K562 (cell line): ENCODE measurements around the gene SPNS2. TPM values are rescaled to one million over a fixed set of nuclear protein-coding genes. Genes with fewer than 3 reads are reported as not detected.

Experiments used
- ATAC-seq: fragments of 200-7000 bp; cut with Tn5 transposase; 3 replicates; pipeline ENCODE4 v1.9.1; 2020; ENCODE audit warnings: moderate library complexity
- BruUV-seq: library from RNA; stranded (reverse); fragments of 400-500 nt; replicated peaks from 2 replicates; lab custom pipeline; 2021; lab: Mats Ljungman, UMichigan
- CTCF ChIA-PET: fragments of 300-600 bp; formaldehyde crosslinking; extraction: SDS; loops from one replicate; lab custom pipeline; 2021; ENCODE audit warnings: low intra/inter-chr PET ratio; lab: Yijun Ruan, JAX
- POLR2A ChIA-PET: fragments of 300-600, 350-650 bp; sonication (Branson Sonifier 250); formaldehyde crosslinking; extraction: SDS; loops from one replicate; lab custom pipeline; 2021; ENCODE audit warnings: antibody characterized with exemption, inconsistent platforms; lab: Yijun Ruan, JAX
- DNase-seq, 4 experiments: peaks; one replicate each; pipeline versions ENCODE4 v3.0.0 to v3.0.0-alpha.2; 2011 to 2018; ENCODE audit warnings: low spot score in 3 of 4, mixed read lengths in 3 of 4; ENCODE audit errors: extremely low read depth in 1 of 4
- FAIRE-seq: peaks from 2 replicates; lab custom pipeline; 2011; peaks lifted over from hg19 to GRCh38; lab: Jason Lieb, UNC
- H2AFZ ChIP-seq: 2 replicates; pipeline ENCODE4 v1.6.0; 2011; ENCODE audit warnings: low read depth, low read length, control low read depth, inconsistent platforms
- H3K27ac ChIP-seq: fragments of 200-600 bp; 3 replicates; pipeline ENCODE4 v1.8.0; 2011; ENCODE audit warnings: low read depth, mild to moderate bottlenecking, control low read depth, inconsistent platforms, low read length, moderate library complexity, mixed read lengths; ENCODE audit errors: extremely low read depth
- H3K27me3 ChIP-seq, 2 experiments: fragments of 300-600 bp in 1 of 2; 2 replicates in 1 of 2; 3 replicates in 1 of 2; pipeline versions ENCODE4 v1.6.0 to v1.8.0; 2011; ENCODE audit warnings: inconsistent platforms in 2 of 2, low read length in 2 of 2, mild to moderate bottlenecking in 1 of 2, mixed read lengths in 1 of 2, moderate library complexity in 1 of 2; ENCODE audit not compliant: control insufficient read depth in 2 of 2, insufficient read depth in 2 of 2
- H3K36me3 ChIP-seq: fragments of 300-600 bp; 3 replicates; pipeline ENCODE4 v1.8.0; 2011; ENCODE audit warnings: mild to moderate bottlenecking, low read length, inconsistent platforms; ENCODE audit not compliant: control insufficient read depth, insufficient read depth
- H3K4me1 ChIP-seq, 2 experiments: fragments of 200-600 bp in 1 of 2; replicated peaks in 1 of 2; 2 replicates in 1 of 2; 3 replicates in 1 of 2; pipeline versions ENCODE4 v1.5.1 to v1.8.0; 2011; ENCODE audit warnings: inconsistent platforms in 2 of 2, low read length in 2 of 2, mild to moderate bottlenecking in 1 of 2, mixed read lengths in 1 of 2, moderate library complexity in 1 of 2; ENCODE audit not compliant: control insufficient read depth in 2 of 2, insufficient read depth in 2 of 2
- H3K4me2 ChIP-seq: 2 replicates; pipeline ENCODE4 v1.6.1; 2011; ENCODE audit warnings: low read length, control low read depth, inconsistent platforms, mixed read lengths; ENCODE audit not compliant: insufficient read depth
- H3K4me3 ChIP-seq: fragments of 200-600 bp; sonication (generic), shearing (Covaris generic); 2 replicates; pipeline ENCODE4 v1.5.1; 2016; ENCODE audit warnings: control low read depth, inconsistent platforms
- H3K79me2 ChIP-seq: fragments of 200-600 bp; 3 replicates; pipeline ENCODE4 v1.8.0; 2011; ENCODE audit warnings: low read length, inconsistent platforms; ENCODE audit not compliant: control insufficient read depth, insufficient read depth
- H3K9ac ChIP-seq, 2 experiments: 2 replicates each; pipeline versions ENCODE4 v1.6.0 to v1.6.1; 2011; ENCODE audit warnings: low read depth in 2 of 2, low read length in 2 of 2, control low read depth in 1 of 2, inconsistent platforms in 1 of 2, mild to moderate bottlenecking in 1 of 2, mixed read lengths in 1 of 2; ENCODE audit not compliant: insufficient read depth in 1 of 2
- H3K9me1 ChIP-seq: one replicate; pipeline ENCODE4 v1.6.0; 2011; ENCODE audit warnings: inconsistent platforms, mild to moderate bottlenecking, low read length, moderate library complexity; ENCODE audit not compliant: control insufficient read depth, insufficient read depth
- H3K9me3 ChIP-seq: replicated peaks from 2 replicates; pipeline ENCODE4 v1.5.1; 2011; ENCODE audit warnings: low read depth, low read length, inconsistent platforms; ENCODE audit not compliant: control insufficient read depth, insufficient read depth
- H4K20me1 ChIP-seq: replicated peaks from 2 replicates; pipeline ENCODE4 v1.6.1; 2011; ENCODE audit warnings: low read length, inconsistent platforms, mixed read lengths; ENCODE audit not compliant: control insufficient read depth, insufficient read depth
- BRF2 ChIP-seq: IDR thresholded peaks from 3 replicates; pipeline ENCODE4 v1.6.1; 2011; ENCODE audit warnings: borderline replicate concordance, mild to moderate bottlenecking; ENCODE audit not compliant: insufficient read length, insufficient read depth
- EGR1 ChIP-seq: fragments of 450-650 bp; conservative IDR thresholded peaks from 2 replicates; pipeline ENCODE4 v1.6.1; 2017; ENCODE audit warnings: mild to moderate bottlenecking
- FOXJ2 ChIP-seq: fragments of 200-800 bp; sonication (Bioruptor generic); IDR thresholded peaks from 2 replicates; pipeline ENCODE4 v1.6.1; 2016; ENCODE audit warnings: missing genetic modification characterization, missing compliant biosample characterization
- FOXJ3 ChIP-seq: sonication (generic); formaldehyde crosslinking; IDR thresholded peaks from 2 replicates; pipeline ENCODE4 v1.4.0; 2020; ENCODE audit warnings: mild to moderate bottlenecking, missing genetic modification reagents
- HLTF ChIP-seq: fragments of 450-650 bp; IDR thresholded peaks from 2 replicates; pipeline ENCODE4 v1.6.1; 2016
- PATZ1 ChIP-seq: fragments of 250-450 bp; sonication (Bioruptor Pico); IDR thresholded peaks from 2 replicates; pipeline ENCODE4 v1.5.0; 2020; ENCODE audit warnings: mild to moderate bottlenecking, borderline replicate concordance
- SRF ChIP-seq, 2 experiments: fragments of 250-450, 450-650 bp in 1 of 2; sonication (Bioruptor Pico) in 1 of 2; sonication (generic) in 1 of 2; formaldehyde crosslinking; IDR thresholded peaks; 2 replicates each; pipeline versions ENCODE4 v1.5.0 to v1.5.1; 2020 to 2022; ENCODE audit warnings: mild to moderate bottlenecking in 1 of 2, missing genetic modification reagents in 1 of 2
- ZKSCAN8 ChIP-seq: fragments of 200-800 bp; sonication (Bioruptor generic); IDR thresholded peaks from 2 replicates; pipeline ENCODE4 v1.6.1; 2016; ENCODE audit warnings: missing genetic modification characterization, missing compliant biosample characterization
- WGBS: fragments of 100-300 bp; shearing (Covaris generic); methylation state at CpG from one replicate; pipeline ENCODE4 v1.1.6; 2016; ENCODE audit warnings: low coverage, mixed read lengths; ENCODE audit not compliant: insufficient coverage; ENCODE audit errors: missing lambda C conversion rate; 5-methylcytosine and 5-hydroxymethylcytosine counted together
- in situ Hi-C: fragments of 300-500 bp; cut with MboI; formaldehyde crosslinking; loops from 4 replicates; pipeline ENCODE4 v1.15.0; 2018; ENCODE audit warnings: inconsistent platforms, mixed read lengths
- intact Hi-C: fragments of 100-400 bp; cut with micrococcal nuclease; formaldehyde crosslinking; loops from 2 replicates; pipeline ENCODE4 v1.14.2; 2022
- polyA plus RNA-seq, 8 experiments: library from polyadenylated mRNA; depleted of rRNA in 4 of 8; stranded (reverse) in 5 of 8; unstranded in 3 of 8; fragments of >200 nt; fragmentation: Nextera tagmentation in 2 of 8; fragmentation: Illumina TruSeq in 1 of 8; extraction: Ambion mirVana in 2 of 8; extraction: Trizol in 1 of 8; gene quantifications; 2 replicates each; pipeline versions ENCODE4 v1.2.1 to v1.2.3, GENCODE V29; 2011 to 2014; ENCODE audit warnings: inconsistent platforms in 1 of 8, missing spikeins in 1 of 8
- total RNA-seq, 7 experiments: library from RNA; depleted of rRNA in 6 of 7; stranded (reverse); fragments of >200 nt in 6 of 7; fragmentation: Illumina TruSeq in 2 of 7; extraction: Trizol in 2 of 7; gene quantifications; 2 replicates each; pipeline versions ENCODE4 v1.2.1 to v1.2.3, GENCODE V29; 2011 to 2021; ENCODE audit warnings: low replicate concordance in 1 of 7
- TF ChIP-seq, protein P1 (sequence below): fragments of 450-650 bp; formaldehyde crosslinking; IDR thresholded peaks from 2 replicates; pipeline ENCODE4 v1.4.0; 2020; ENCODE audit warnings: mild to moderate bottlenecking, moderate library complexity

SPNS2 gene
- total and polyA plus RNA-seq, 9 of the 15 experiments (the other 6 are each of a cell fraction or from before 2014, with no cell fraction given) = 0.06 TPM; not detected in 8

GRCh38 chr17:4503283-4504025 lies 4.8 kb downstream of the SPNS2 start:
- no peak overlapping the region for H3K4me3 ChIP-seq
- H3K9ac ChIP-seq = no peak overlapping the region
- H2AFZ ChIP-seq = no peak overlapping the region
- peaks cover 0 to 61% of the 10 kb centered on the region in 2 experiments; a peak in 2 of 5 replicates for H3K27me3 ChIP-seq
- H3K9me3 ChIP-seq = no peaks in the 10 kb centered on the region
- 0% methylated on average over 4 of the region's 4 CpGs for WGBS
- no peaks in the 10 kb centered on the region for H3K9me1 ChIP-seq
- FAIRE-seq (no peak), ATAC-seq (no peak), DNase-seq (no peak)
- H3K36me3 ChIP-seq = no peaks in the 10 kb centered on the region
- ChIA-PET CTCF (no interaction called here), POLR2A (interaction anchor here (1.0 to 1.1 kb wide), 2 partner anchors 35 kb away, joined by 3 read pairs; no protein-coding TSS in a partner anchor)
- intact Hi-C loops = no loop called here
- no peak for TF ChIP-seq HLTF
- H3K4me2 ChIP-seq = no peak overlapping the region
- no peaks in the 10 kb centered on the region for H3K79me2 ChIP-seq
- peaks cover 9% of the 10 kb centered on the region; the same call in 1 of the 2 replicates for H4K20me1 ChIP-seq
- BruUV-seq = no TSS peak
- H3K4me1 ChIP-seq = peaks cover 5 to 25% of the 10 kb centered on the region in 2 experiments; a peak in 4 of 5 replicates
- no peak overlapping the region for H3K27ac ChIP-seq
- in situ Hi-C loops = no loop called here

DNA sequence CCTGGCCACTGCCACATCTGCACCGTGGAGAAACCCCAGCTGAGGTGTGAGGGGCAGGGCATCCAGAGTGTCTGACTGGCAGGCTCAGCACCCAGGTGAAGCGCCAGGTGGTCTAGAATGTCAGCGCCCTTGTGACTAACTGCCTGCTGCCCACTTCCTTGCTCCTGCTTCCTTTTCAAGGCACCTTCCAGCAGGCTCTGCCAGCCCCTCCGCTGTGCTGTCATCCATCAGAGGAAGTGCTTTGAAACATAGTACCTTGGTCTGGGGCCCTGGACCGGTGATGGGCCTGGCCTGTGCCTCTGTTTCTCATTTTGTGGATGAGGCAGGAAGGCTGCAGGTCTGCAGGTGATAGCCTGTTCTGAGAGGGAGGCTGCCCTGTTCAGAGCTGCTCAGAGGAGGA lies 5.5 kb downstream of the SPNS2 start:
- no peak for FAIRE-seq
- H4K20me1 ChIP-seq = peaks cover 9% of the 10 kb centered on the region; the same call in 1 of the 2 replicates
- H3K4me1 ChIP-seq = peaks cover 5 to 20% of the 10 kb centered on the region in 2 experiments; a peak in 4 of 5 replicates
- ChIA-PET POLR2A (interaction anchor here (0.7 kb wide), 1 partner anchor 33 kb away, joined by 3 read pairs; no protein-coding TSS in a partner anchor), CTCF (no interaction called here)
- in situ Hi-C loops (no loop called here), intact Hi-C loops (no loop called here)
- no peaks in the 10 kb centered on the region for H3K36me3 ChIP-seq
- H2AFZ ChIP-seq = no peak overlapping the region
- H3K79me2 ChIP-seq = no peaks in the 10 kb centered on the region
- no peaks in the 10 kb centered on the region for H3K9me3 ChIP-seq
- H3K27ac ChIP-seq = no peak overlapping the region
- no peak overlapping the region for H3K4me3 ChIP-seq
- peaks cover 0 to 67% of the 10 kb centered on the region in 2 experiments; a peak in 2 of 5 replicates for H3K27me3 ChIP-seq
- no peak overlapping the region for H3K9ac ChIP-seq
- no TSS peak for BruUV-seq
- no peaks in the 10 kb centered on the region for H3K9me1 ChIP-seq
- H3K4me2 ChIP-seq = no peak overlapping the region
- no peak for DNase-seq
- 4% methylated on average over 4 of the region's 5 CpGs for WGBS
- no peak for ATAC-seq
- TF ChIP-seq PATZ1 = no peak
- no peak for TF ChIP-seq SRF (CRISPR knock-in tag; IDR thresholded peaks at IDR 0.05)
- no peak for TF ChIP-seq BRF2
- no peak for TF ChIP-seq HLTF
- no peak for TF ChIP-seq FOXJ3 (CRISPR knock-in tag)
- TF ChIP-seq EGR1 = no peak
- TF ChIP-seq FOXJ2 (tag) = no peak
- TF ChIP-seq, protein P1, sequence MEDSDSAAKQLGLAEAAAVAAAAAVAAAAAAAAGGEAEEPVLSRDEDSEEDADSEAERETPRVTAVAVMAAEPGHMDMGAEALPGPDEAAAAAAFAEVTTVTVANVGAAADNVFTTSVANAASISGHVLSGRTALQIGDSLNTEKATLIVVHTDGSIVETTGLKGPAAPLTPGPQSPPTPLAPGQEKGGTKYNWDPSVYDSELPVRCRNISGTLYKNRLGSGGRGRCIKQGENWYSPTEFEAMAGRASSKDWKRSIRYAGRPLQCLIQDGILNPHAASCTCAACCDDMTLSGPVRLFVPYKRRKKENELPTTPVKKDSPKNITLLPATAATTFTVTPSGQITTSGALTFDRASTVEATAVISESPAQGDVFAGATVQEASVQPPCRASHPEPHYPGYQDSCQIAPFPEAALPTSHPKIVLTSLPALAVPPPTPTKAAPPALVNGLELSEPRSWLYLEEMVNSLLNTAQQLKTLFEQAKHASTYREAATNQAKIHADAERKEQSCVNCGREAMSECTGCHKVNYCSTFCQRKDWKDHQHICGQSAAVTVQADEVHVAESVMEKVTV (CRISPR knock-in tag) = no peak
- TF ChIP-seq ZKSCAN8 (CRISPR knock-in tag) = no peak
